Esophagus (tissue), 2 donors: ENCODE measurements around the gene CP. TPM values are rescaled to one million over a fixed set of nuclear protein-coding genes. Genes with fewer than 3 reads are reported as not detected.
"Not testable (repeated sequence)": the region's sequence is repeated elsewhere in the genome, so short reads cannot be mapped to it uniquely, and the experiment has no call there.

Source experiments
- H3K27ac ChIP-seq, 2 donors: one replicate each; pipeline ENCODE4 v1.5.1; 2013; ENCODE audit warnings: low read depth in 2 of 2, mild to moderate bottlenecking in 2 of 2, inconsistent platforms in 1 of 2, low read length in 1 of 2, moderate library complexity in 1 of 2
- H3K27me3 ChIP-seq, 2 donors: one replicate each; pipeline ENCODE4 v1.6.1; 2013; ENCODE audit warnings: low read length in 2 of 2, control low read depth in 1 of 2, mild to moderate bottlenecking in 1 of 2; ENCODE audit not compliant: insufficient read depth in 2 of 2, control insufficient read depth in 1 of 2
- H3K36me3 ChIP-seq, 2 donors: one replicate each; pipeline ENCODE4 v1.6.1; 2013; ENCODE audit warnings: low read length in 1 of 2; ENCODE audit not compliant: control insufficient read depth in 2 of 2, insufficient read depth in 2 of 2
- H3K4me1 ChIP-seq, 2 donors: one replicate each; pipeline ENCODE4 v1.6.1; 2013; ENCODE audit warnings: low read length in 1 of 2; ENCODE audit not compliant: control insufficient read depth in 2 of 2, insufficient read depth in 2 of 2
- H3K4me3 ChIP-seq, 2 donors: one replicate each; pipeline ENCODE4 v1.5.1; 2013; ENCODE audit warnings: low read length in 2 of 2, mild to moderate bottlenecking in 2 of 2, low read depth in 1 of 2, moderate library complexity in 1 of 2
- H3K9me3 ChIP-seq, 2 donors: one replicate each; pipeline ENCODE4 v1.6.1; 2013; ENCODE audit warnings: mild to moderate bottlenecking in 2 of 2, low read depth in 1 of 2, low read length in 1 of 2, moderate library complexity in 1 of 2; ENCODE audit not compliant: control insufficient read depth in 2 of 2, insufficient read depth in 1 of 2
- WGBS, 2 donors: extraction: QIAGEN DNeasy Blood & Tissue Kit; methylation state at CpG; one replicate each; pipeline ENCODE4 v1.1.7; 2013; 5-methylcytosine and 5-hydroxymethylcytosine counted together
- polyA plus RNA-seq, 2 donors: library from polyadenylated mRNA; stranded (reverse); fragments of 200-250 nt; gene quantifications; one replicate each; pipeline ENCODE4 v1.2.3, GENCODE V29; 2013
- donor health status: healthy with polysubstance abuse.
- donor health status: Bipolar disorder and iron deficiency.

The CP gene
- polyA plus RNA-seq, 2 donors: 0.57 to 2.2 TPM

DNA sequence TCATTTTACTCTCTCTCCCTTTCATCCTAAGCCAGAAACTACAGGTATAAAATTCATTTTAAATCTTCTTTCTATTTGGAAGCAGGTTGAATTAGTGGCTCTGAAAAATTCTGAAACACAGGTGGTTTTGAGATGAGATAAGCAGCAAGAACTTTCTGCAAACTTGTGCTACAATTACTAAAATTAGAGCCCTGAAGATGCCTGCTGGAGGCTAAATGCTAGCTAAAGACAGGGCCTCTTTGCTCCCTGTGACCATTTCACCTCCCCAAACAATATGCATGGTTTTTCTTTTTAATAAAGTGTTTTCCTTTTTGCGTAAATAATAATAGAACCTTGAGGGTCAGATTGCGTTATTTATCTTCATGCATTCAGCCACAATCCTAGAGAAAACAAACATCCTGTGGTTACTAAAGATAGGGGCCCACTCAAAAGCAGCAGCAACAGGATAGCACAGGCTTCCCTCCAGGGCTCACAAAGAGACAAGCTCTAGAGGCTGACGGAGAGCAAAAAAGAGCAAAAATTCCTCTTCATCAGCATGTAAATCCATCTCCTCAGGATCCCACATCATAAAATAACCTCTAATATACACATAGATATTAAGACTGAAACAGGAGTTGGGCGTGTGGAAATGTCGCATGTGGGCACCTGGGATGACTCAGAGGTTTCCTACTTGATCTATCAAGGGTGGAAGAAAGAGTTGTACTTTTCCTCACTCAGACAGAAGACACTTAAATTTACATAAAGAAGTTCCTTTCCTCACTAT, 26.5 kb upstream of the CP start:
- Histone ChIP-seq H3K4me1 (no peaks in the 10 kb centered on the region), H3K9me3 (no peaks in the 10 kb centered on the region), H3K4me3 (no peak overlapping the region), H3K27me3 (no peaks in the 10 kb centered on the region), H3K27ac (no peak overlapping the region), H3K36me3 (no peaks in the 10 kb centered on the region)
- WGBS, 2 donors: 51 to 58% methylated on average over 5 of the region's 5 CpGs

DNA sequence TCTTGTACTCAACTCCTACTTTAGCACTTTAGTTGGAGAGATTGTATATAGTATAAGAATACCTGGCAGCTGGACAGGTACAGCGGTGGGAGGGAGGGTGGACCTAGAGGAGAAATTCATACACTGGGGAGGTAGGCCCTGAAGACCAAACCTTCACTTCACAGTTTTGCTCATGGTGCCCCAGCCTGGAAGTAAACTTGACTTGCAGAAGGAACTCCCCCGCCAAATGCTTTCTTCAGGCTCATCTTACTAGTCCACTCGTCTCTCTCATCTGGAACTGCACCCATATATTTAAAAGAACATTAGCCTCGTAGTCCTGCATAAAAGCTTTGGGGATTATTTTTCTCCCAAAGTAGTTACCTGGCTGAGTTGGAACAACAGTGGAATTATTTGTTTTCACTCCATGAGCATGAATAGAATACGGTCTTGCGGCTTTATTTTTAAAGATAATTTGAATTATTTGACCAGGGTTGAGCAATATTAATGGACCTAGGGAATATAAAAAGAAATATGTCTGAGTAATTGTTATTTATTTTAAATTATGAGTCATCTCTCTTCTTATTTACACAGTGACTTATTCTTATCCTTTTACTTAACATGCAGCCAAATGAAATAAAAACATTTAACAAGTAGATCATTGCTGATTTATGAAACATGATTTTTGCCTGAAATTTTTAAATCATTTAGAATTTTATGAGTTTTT, 25.5 kb upstream of the CP start:
- Histone ChIP-seq H3K27ac (peak overlapping the region in 1 of 2 donors; percentile 37), H3K36me3 (no peaks in the 10 kb centered on the region), H3K9me3 (no peaks in the 10 kb centered on the region), H3K27me3 (no peaks in the 10 kb centered on the region), H3K4me3 (no peak overlapping the region), H3K4me1 (no peaks in the 10 kb centered on the region)
- WGBS, 2 donors: 39 to 60% methylated on average over 6 of the region's 6 CpGs

DNA sequence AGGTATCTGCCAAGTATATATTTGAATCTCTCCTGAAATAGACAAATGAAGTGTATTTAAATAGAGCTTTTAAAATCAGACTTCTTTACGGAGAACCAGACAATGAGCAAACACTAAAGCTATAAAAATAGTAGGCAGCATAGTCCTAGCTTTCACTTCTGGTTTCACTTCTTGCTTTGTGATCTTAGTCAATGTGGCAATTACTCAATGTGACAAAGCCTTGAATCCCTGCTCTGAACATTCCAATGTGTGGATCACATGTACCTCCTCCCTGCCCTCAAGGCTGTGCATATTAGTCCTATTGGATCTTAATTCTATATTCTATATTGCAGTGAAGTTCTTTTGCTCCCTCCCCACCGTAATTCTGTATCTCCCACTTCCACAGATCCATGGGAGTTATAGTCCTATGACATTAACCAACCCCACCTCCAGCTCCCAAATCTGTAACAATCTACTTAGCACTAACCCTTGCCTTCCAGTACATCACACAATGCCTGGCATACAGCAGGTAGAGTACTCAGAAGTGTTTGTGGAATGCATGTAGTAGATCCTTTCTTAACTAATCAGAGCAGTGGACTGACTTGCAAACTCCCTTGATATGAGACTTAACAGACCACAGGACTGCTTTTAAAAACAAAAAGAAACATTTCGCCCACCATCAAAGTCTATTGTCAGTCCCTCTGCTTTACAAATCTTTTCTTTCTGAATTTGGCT, 24.3 kb upstream of the CP start:
- no peaks in the 10 kb centered on the region for H3K4me1 ChIP-seq
- H3K27me3 ChIP-seq: no peaks in the 10 kb centered on the region
- no peak overlapping the region for H3K4me3 ChIP-seq
- no peaks in the 10 kb centered on the region for H3K36me3 ChIP-seq
- no peak overlapping the region for H3K27ac ChIP-seq
- 56 to 57% methylated on average over 3 of the region's 3 CpGs for WGBS, 2 donors
- no peaks in the 10 kb centered on the region for H3K9me3 ChIP-seq

DNA sequence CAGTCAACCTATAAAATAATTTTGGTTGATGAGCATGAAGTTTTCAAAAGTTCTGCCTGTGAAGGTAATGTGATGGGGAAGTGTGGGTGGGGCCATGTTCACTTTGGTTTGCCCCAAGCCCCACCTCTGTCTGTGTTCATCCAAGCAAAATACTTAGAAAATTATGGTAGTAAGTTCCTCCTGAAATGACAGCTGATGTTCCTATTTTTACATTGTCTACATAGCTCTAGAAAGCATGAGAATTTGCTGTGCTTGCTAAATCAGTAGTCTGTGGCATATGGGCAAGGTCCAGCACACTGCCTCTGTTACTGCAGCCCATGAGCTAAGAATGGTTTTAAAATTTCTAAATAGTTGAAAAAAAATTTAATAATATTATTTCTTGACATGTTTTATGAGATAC, 21.9 kb upstream of the CP start:
- Histone ChIP-seq H3K4me3 (no peak overlapping the region), H3K27me3 (no peaks in the 10 kb centered on the region), H3K9me3 (no peaks in the 10 kb centered on the region), H3K4me1 (no peaks in the 10 kb centered on the region), H3K27ac (no peak overlapping the region), H3K36me3 (no peaks in the 10 kb centered on the region)

DNA sequence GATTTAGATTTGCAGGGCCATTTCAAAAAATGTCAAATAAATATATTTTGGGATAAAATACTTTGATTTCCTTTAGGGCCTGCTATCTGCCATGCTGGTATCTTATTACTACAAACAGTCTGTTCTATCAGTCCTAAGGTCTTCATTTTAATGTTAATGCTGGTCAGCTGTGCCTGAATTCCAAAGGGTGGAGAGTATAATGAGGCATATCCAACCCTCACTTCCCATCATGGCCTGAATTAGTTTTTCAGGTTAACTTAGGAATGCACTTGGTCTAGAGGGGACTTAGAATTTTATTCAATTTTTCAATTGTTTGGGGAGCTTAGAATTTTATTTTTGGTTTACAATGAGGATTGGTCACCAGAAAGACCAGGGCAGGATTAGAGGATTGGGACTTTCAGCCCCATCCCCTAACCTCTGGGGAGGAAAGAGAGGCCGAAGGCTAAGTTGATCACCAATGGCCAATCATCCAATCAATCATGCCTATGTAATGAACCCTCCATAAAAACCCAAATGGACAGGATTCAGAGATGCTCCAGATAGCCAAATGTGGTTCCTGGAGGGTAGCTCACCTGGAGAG, 17.8 kb upstream of the CP start:
- H3K27ac ChIP-seq: no peak overlapping the region
- H3K4me3 ChIP-seq: no peak overlapping the region
- no peaks in the 10 kb centered on the region for H3K27me3 ChIP-seq
- WGBS, 2 donors: 93 to 100% methylated on average over 1 of the region's 1 CpG
- no peaks in the 10 kb centered on the region for H3K9me3 ChIP-seq
- no peaks in the 10 kb centered on the region for H3K4me1 ChIP-seq
- H3K36me3 ChIP-seq: no peaks in the 10 kb centered on the region

DNA sequence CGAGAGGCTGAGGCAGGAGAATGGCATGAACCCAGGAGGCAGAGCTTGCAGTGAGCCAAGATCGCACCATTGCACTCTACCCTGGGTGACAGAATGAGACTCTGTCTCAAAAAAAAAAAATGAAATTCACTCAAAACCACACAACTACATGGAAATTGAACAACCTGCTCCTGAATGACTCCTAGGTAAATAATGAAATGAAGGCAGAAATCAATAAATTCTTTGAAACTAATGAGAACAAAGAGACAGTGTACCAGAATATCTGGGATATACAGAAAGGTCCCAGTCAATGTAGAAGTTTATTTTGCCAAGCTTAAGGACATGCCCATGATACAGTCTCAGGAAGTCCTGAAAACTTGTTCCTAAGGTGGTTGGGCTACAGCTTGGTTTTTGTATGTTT, 16.6 kb upstream of the CP start:
- not testable (repeated sequence) for H3K4me3 ChIP-seq, H3K27ac ChIP-seq, H3K9me3 ChIP-seq, H3K4me1 ChIP-seq, H3K36me3 ChIP-seq, H3K27me3 ChIP-seq
- 91 to 92% methylated on average over 2 of the region's 2 CpGs for WGBS, 2 donors

DNA sequence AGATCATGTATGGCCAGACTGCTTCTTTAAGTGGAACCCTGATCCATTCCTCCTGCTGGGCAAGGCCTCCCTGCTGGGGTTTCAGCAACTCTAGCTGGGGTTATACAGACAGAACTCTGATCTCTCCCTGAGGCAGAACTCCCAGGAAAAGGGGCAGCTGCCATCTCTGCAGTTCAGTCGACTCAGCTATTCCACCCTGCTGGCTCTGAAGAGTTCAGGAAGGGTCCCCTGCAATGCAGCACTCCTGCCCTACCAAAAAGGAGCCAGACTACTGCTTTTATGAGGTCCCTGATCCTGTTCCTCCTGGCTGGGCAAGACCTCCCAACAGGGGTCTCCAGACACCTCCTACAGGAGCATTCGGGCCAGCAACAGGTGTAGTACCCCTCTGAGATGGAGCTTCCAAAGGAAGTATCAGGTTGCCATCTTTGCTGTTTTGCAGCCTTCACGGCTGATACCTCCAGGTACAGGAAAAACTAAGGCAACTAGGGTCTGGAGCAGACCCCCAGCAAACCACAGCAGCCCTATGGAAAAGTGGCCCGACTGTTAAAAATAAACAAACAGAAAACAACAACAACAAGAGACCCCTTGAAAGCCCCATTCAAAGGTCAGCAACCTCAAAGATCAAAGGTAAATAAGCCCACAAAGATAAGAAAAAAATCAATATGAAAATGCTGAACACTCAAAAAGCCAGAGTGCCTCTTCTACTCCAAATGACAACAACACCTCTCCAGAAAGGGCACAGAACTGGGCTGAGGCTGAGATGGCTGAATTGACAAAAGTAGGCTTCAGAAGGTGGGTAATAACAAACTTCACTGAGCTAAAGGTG, 14.2 kb upstream of the CP start:
- Histone ChIP-seq H3K9me3 (no peaks in the 10 kb centered on the region), H3K27me3 (no peaks in the 10 kb centered on the region), H3K27ac (no peak overlapping the region), H3K4me3 (no peak overlapping the region), H3K36me3 (no peaks in the 10 kb centered on the region), H3K4me1 (no peaks in the 10 kb centered on the region)
- 77 to 85% methylated on average over 4 of the region's 4 CpGs for WGBS, 2 donors

DNA sequence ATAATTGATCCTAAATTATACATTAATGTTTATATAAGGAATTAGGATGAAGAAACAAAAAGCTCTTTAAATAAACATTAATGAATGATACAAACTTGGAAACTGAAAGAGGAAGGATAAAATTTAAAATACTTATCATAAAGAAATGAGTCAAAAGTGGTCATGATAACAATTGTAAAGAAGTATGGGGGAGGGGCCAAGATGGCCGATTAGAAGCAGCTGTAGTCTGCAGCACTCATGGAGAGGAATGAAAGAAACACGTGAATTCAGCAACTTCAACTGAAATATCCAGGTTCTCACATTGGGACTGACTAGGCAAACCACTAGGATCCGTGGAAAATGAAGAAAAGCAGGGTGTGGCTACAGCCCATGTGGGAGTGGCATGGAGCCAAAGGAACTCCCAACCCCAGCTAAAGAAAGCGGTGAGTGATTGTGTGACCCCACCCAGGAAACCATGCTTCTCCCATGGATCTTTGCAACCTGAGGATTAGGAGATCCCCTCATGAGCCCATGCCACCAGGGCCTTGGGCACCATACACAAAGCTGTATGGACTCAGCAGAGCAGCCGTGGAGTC, 13.1 kb upstream of the CP start:
- Histone ChIP-seq H3K9me3 (no peaks in the 10 kb centered on the region), H3K4me3 (no peak overlapping the region), H3K27me3 (no peaks in the 10 kb centered on the region), H3K27ac (no peak overlapping the region), H3K4me1 (no peaks in the 10 kb centered on the region), H3K36me3 (no peaks in the 10 kb centered on the region)
- 47 to 48% methylated on average over 5 of the region's 5 CpGs for WGBS, 2 donors

DNA sequence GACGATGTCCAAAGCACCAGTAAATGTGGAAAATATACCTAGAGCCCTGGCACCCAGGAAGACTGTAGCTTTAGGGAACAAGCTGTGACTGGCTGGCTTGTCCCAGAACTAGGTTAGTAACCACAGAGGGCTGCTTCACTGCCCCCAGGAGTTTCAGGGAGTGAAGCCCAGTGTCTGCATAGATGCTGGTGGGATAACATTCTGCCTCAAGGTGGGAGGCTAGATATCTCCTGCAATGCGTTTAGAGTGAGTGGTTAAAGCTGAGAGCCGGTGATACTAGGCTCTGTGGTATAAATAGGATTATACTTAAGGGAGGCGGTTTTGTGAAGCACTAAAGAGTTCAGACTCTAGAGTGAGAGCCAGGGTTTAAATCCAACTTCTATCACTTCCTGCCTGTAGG, 11.7 kb upstream of the CP start:
- Histone ChIP-seq H3K27me3 (no peaks in the 10 kb centered on the region), H3K36me3 (no peaks in the 10 kb centered on the region), H3K27ac (no peak overlapping the region), H3K9me3 (no peaks in the 10 kb centered on the region), H3K4me1 (no peaks in the 10 kb centered on the region), H3K4me3 (no peak overlapping the region)
- WGBS, 2 donors: 83 to 85% methylated on average over 4 of the region's 4 CpGs
